ENCODE measurements around the gene URI1.

URI1 gene

GRCh38 chr19:29976151-29976943 is 34.3 kb downstream of the URI1 start:
- DNase-seq = no peak

- DNase-seq = no peak
Observed at GRCh38 chr19:29978080-29978479, 36.0 kb downstream of the URI1 start.

DNA sequence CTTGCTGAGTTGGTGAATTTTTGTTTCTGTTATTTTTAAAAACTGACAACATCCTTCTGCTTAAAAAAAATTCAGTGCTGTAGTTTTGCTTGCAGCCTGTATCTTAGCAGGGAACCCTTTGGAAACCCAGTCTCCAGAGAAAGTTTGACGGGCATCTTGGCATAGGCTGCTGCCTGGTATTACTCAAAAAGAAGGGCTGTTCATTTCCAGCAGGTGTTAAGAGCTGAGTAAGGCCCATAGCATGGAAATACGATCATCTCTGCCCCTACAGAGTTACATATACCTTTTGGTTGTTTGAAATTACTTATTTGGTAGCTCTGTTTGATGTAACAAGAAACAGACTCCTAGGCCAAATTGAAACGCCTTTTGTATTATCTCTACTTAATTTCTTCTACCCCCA is 41.5 kb downstream of the URI1 start:
- DNase-seq = no peak

GRCh38 chr19:29985196-29985595 is 43.2 kb downstream of the URI1 start:
- no peak for DNase-seq

GRCh38 chr19:29988351-29988750 is 46.3 kb downstream of the URI1 start:
- no peak for DNase-seq

GRCh38 chr19:29992233-29992867 is 50.3 kb downstream of the URI1 start:
- no peak for DNase-seq

- no peak for DNase-seq
Observed at GRCh38 chr19:29999490-29999889, 57.5 kb downstream of the URI1 start.

- no peak for DNase-seq
Observed at GRCh38 chr19:30000862-30001261, 58.8 kb downstream of the URI1 start.

GRCh38 chr19:30001301-30001700 is 59.3 kb downstream of the URI1 start:
- DNase-seq = no peak

GRCh38 chr19:30001791-30002190 is 59.8 kb downstream of the URI1 start:
- DNase-seq = no peak

- no peak for DNase-seq
Observed at GRCh38 chr19:30003866-30004265, 61.8 kb downstream of the URI1 start.

DNA sequence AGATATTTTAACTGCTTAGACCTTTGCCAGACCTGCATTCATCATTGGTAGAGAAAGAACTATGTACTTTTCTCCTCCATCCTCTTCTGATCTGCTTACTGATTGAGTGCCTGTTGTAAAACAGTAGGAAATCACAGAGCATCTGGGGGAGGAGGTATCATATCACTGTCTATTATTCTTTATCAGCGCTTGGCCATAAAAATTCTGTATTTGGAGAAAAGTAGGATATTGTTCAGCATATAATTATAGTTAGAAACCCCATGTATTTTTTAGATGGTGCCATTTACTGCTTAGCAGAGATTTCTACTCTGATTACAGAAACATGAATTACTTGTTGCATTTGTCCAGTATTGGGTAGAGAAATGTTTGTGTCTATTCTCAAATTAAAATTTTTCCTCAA is 62.4 kb downstream of the URI1 start:
- no peak for DNase-seq

GRCh38 chr19:30006207-30006606 is 64.2 kb downstream of the URI1 start:
- DNase-seq = no peak

DNA sequence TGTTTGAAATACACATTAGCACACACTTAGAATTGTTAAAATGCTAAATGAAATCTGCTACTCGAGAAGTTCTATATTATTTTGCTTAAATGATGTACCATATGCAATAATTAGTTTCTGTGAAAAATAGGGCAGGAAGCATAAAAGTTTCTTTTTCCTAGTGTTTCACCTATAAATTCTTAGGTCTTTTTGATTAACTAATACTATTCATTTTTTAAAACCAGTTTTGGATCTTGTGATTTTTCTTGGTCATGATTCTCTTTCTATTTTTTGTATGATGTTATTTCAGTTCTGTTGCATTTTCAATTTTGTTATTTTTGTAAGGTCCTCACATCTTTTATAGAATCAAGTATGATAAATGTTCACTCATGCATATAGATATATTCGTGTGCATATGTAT is 66.1 kb downstream of the URI1 start:
- DNase-seq = no peak

DNA sequence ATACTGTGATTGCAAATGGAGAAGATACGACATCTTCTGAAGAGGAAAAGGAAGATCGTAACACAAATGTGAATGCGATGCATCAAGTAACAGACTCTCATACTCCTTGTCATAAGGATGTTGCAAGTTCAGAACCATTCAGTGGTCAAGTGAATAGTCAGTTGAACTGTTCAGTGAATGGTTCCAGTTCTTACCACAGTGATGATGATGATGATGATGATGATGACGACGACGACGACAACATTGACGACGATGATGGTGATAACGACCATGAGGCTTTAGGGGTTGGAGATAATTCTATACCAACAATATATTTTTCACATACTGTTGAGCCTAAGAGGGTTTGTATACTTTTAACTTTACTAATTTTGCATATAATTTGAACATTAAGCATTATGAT is 67.0 kb downstream of the URI1 start:
- no peak for DNase-seq

DNA sequence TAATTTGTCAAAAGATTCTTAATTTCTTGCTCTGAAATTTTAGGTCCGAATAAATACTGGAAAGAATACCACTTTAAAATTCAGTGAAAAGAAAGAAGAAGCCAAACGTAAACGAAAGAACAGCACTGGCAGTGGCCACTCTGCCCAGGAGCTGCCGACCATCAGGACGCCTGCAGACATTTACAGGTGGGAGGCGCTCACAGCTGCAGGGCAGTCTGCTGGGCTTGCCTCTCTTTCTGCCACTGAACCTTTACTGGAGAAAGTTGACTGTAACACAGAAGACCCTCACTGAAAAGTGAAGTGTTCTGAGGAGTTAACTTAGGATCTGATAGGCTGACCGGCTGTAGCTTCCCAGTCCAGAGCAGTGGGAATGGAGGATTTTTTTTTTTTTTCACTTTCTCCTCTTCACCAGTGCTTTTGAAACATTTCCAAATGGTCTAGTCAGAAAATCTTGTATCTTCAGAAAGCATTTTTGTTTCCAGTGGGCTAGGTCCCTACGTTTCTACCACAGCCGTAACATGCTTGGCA is 69.1 kb downstream of the URI1 start:
- no peak for DNase-seq

GRCh38 chr19:30014770-30015169 is 72.7 kb downstream of the URI1 start:
- DNase-seq = no peak

- DNase-seq = no peak
Observed at GRCh38 chr19:30017172-30017571, 75.1 kb downstream of the URI1 start.

DNA sequence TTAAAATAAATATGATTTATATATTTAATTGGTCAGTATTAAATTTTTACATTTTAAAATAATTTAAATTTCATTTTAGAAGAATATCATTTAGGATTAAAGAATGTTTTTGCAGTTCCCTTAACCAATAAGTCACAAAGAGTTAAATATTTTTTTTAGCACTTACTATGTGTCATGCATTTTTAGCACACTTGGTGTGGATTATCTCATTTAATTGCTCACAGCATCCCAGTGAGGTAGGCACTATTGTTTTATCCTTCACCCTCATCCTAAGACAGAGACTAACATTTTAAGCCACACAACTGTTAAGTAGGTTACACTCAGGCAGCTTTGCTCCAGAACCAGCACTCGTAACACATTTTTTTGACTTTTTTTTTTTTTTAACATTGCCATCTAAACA is 78.2 kb downstream of the URI1 start:
- no peak for DNase-seq

- no peak for DNase-seq
Observed at GRCh38 chr19:30022659-30023058, 80.6 kb downstream of the URI1 start.

- no peak for DNase-seq
Observed at GRCh38 chr19:30023330-30023729, 81.3 kb downstream of the URI1 start.

- DNase-seq = no peak
Observed at GRCh38 chr19:30024091-30024490, 82.1 kb downstream of the URI1 start.

- no peak for DNase-seq
Observed at GRCh38 chr19:30026933-30027332, 84.9 kb downstream of the URI1 start.

Data from RPMI8226 (cell line).